OCI-LY1 (cell line): ENCODE data around the gene IKBKG.

Experiments used
- EZH2 ChIP-seq: fragments of 200-600 bp; sonication (generic), shearing (Covaris generic); IDR thresholded peaks from 2 replicates; pipeline ENCODE4 v1.8.0; 2017; ENCODE audit warnings: borderline replicate concordance, mixed run types, mild to moderate bottlenecking, antibody characterized with exemption, low read length, moderate library complexity, mixed read lengths
- TF ChIP-seq, protein P1 (sequence below): fragments of 200-600 bp; sonication (generic), shearing (Covaris generic); IDR thresholded peaks from 2 replicates; pipeline ENCODE4 v1.5.1; 2017; ENCODE audit warnings: mild to moderate bottlenecking, antibody characterized with exemption, low read length, moderate library complexity, mixed read lengths

- TF ChIP-seq EZH2 = no peak
- TF ChIP-seq, protein P1, sequence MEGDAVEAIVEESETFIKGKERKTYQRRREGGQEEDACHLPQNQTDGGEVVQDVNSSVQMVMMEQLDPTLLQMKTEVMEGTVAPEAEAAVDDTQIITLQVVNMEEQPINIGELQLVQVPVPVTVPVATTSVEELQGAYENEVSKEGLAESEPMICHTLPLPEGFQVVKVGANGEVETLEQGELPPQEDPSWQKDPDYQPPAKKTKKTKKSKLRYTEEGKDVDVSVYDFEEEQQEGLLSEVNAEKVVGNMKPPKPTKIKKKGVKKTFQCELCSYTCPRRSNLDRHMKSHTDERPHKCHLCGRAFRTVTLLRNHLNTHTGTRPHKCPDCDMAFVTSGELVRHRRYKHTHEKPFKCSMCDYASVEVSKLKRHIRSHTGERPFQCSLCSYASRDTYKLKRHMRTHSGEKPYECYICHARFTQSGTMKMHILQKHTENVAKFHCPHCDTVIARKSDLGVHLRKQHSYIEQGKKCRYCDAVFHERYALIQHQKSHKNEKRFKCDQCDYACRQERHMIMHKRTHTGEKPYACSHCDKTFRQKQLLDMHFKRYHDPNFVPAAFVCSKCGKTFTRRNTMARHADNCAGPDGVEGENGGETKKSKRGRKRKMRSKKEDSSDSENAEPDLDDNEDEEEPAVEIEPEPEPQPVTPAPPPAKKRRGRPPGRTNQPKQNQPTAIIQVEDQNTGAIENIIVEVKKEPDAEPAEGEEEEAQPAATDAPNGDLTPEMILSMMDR = no peak
These were observed 30.7 kb upstream of the IKBKG start for GRCh38 chrX:154516656-154517100.
